Spinal cord (tissue), 10 donors: ENCODE measurements around the gene CP. TPM values are rescaled to one million over a fixed set of nuclear protein-coding genes. Genes with fewer than 3 reads are reported as not detected.

Experiments
- DNase-seq, 6 donors: peaks; one replicate each; pipeline versions ENCODE4 v3.0.0 to v3.0.0-alpha.2; 2013 to 2015; ENCODE audit warnings: low spot score in 6 of 6, low read depth in 4 of 6
- H3K27ac ChIP-seq: one replicate; pipeline ENCODE4 v1.5.1; 2013; ENCODE audit warnings: low read depth, low read length, control low read depth
- H3K27me3 ChIP-seq: one replicate; pipeline ENCODE4 v1.6.1; 2013; ENCODE audit warnings: low read length; ENCODE audit not compliant: control insufficient read depth, insufficient read depth
- H3K36me3 ChIP-seq: one replicate; pipeline ENCODE4 v1.6.1; 2013; ENCODE audit warnings: low read length; ENCODE audit not compliant: control insufficient read depth, insufficient read depth
- H3K4me1 ChIP-seq: one replicate; pipeline ENCODE4 v1.6.1; 2013; ENCODE audit warnings: low read length; ENCODE audit not compliant: control insufficient read depth, insufficient read depth
- H3K4me3 ChIP-seq: one replicate; pipeline ENCODE4 v1.5.1; 2013; ENCODE audit warnings: low read depth, low read length, control low read depth
- H3K9me3 ChIP-seq: one replicate; pipeline ENCODE4 v1.6.1; 2013; ENCODE audit warnings: low read length; ENCODE audit not compliant: control insufficient read depth, insufficient read depth
- WGBS: methylation state at CpG from one replicate; pipeline ENCODE4 v1.1.5; 2013; ENCODE audit warnings: missing lambda C conversion rate; ENCODE audit not compliant: insufficient coverage; 5-methylcytosine and 5-hydroxymethylcytosine counted together
- polyA plus RNA-seq, 2 donors: library from polyadenylated mRNA; unstranded; fragments of 120-200 nt; gene quantifications; one replicate each; pipeline ENCODE4 v1.2.1, GENCODE V29; 2013; ENCODE audit not compliant: insufficient read length in 2 of 2
- total RNA-seq, 2 donors: library from RNA; depleted of rRNA in 1 of 2; stranded (reverse); fragments of 120-200 nt in 1 of 2; fragments of >200 nt in 1 of 2; gene quantifications; one replicate each; pipeline versions ENCODE4 v1.2.3 to v1.2.4, GENCODE V29; 2013 to 2014
- donor health status: healthy.

CP gene
- total and polyA plus RNA-seq, 4 donors = 0.93 to 48.7 (median 1.5) TPM

DNA sequence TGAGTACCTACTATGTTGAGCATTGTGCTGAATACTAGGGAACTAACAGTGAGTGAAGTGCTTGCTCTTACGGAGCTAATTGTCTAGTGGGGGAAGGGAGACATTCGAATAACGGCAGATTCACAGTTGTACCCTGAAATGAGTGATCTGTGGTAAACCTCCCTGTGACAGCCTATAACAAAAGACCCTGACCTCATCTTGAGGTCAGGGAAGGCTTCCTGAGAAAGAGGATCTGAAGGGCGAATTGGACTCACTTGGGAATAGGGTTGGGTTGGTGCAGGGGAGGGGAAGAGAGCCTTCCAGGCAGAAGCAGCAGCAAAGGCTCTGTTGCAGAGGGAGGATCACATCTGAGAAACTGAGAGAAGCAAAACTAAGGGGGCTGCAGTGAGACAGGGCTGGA lies 78.9 kb downstream of the CP start:
- no peak for DNase-seq
- peaks cover 9% of the 10 kb centered on the region for H3K36me3 ChIP-seq
- H3K9me3 ChIP-seq = no peaks in the 10 kb centered on the region

DNA sequence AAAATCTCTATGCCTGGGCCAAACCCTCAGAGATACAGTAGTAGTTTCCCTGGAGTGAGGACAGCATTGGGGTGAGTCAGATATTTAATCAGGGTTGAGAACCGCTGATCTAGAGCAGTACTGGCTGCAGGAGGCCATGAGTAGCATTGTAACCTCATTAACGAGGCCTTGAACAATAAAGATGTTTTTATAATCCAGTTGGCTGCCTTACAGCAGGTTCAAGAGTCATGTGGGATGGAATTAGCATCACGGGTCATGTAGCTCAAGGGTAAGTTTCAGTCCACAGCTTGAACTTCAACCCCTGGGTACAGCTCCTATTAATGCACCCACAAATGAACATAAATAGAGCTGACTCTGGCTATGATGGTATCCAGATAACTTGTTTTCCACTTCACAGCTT lies 87.1 kb downstream of the CP start:
- WGBS = 63% methylated on average over 2 of the region's 3 CpGs
- H3K4me3 ChIP-seq = no peak overlapping the region
- DNase-seq = peak in 1 of 6 donors; percentile 32
- H3K9me3 ChIP-seq = no peaks in the 10 kb centered on the region
- peak overlapping the region; percentile 29 for H3K27ac ChIP-seq
- peaks cover 8% of the 10 kb centered on the region for H3K4me1 ChIP-seq
- no peaks in the 10 kb centered on the region for H3K36me3 ChIP-seq
- H3K27me3 ChIP-seq = no peaks in the 10 kb centered on the region

More for the DNA sequence above, 78.9 kb downstream of the CP start:
- Histone ChIP-seq H3K4me3 (no peak overlapping the region), H3K27ac (no peak overlapping the region), H3K27me3 (no peaks in the 10 kb centered on the region), H3K4me1 (no peaks in the 10 kb centered on the region)
- WGBS = 93% methylated on average over 2 of the region's 4 CpGs

DNA sequence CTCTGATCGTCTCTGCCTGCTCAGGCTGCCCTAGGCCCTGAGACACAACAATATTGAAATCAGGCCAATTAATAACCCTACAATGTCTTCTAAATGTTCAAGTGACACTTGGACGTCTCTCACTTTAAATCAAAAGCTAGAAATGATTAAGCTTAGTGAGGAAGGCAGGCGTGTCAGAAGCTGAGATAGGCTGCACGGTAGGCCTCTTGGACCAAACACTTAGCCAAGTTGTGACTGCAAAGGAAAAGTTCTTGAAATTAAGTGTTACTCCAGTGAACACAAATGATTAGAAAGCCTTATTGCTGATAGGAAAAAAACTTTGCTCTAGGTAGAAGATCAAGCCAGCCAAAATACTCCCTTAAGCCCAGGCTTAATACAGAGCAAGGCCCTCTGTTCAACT lies 90.0 kb downstream of the CP start:
- no peaks in the 10 kb centered on the region for H3K36me3 ChIP-seq
- 72% methylated on average over 4 of the region's 4 CpGs for WGBS
- no peaks in the 10 kb centered on the region for H3K9me3 ChIP-seq
- H3K27ac ChIP-seq = no peak overlapping the region
- no peak for DNase-seq
- peaks cover 8% of the 10 kb centered on the region for H3K4me1 ChIP-seq
- no peaks in the 10 kb centered on the region for H3K27me3 ChIP-seq
- no peak overlapping the region for H3K4me3 ChIP-seq

DNA sequence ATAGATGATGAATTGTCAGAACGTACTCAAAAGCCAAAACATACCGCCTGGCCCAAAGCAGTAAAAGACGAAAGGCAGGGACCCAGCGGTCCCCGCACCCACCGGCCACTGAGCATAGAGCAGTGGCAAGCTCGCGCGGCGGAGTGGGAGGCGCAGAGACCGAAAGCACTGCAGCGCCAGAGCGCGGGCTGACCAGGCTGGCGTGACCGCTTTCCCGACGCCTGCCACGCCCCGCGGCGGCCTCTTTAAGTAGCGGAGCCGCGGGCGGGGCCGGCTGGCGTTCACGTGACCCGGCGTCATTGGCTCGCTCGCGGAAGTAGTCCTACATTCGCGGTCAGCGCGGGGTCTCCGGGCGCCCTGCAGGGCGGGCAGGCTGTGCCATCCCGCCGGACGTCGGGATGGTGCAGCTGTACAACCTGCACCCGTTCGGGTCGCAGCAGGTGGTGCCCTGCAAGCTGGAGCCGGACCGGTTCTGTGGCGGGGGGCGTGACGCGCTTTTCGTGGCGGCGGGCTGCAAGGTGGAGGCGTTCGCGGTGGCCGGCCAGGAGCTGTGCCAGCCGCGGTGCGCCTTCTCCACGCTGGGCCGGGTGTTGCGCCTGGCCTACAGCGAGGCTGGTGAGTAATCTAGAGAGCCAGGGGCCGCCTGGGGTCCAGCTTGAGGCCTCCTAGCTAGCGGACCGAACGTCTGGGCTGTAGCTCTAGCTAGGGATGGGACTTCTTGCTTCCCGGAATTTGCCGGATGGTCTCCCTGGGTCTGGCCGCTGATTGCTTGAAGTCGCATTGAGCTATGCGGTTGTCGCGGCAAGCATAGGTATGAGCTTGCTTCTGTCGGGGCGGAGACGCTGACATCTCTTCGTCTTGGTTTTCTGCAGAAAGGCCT lies 92.1 kb downstream of the CP start, which contains the start of gene HPS3:
TSS of gene HPS3 (plus strand) at position 313 of the 880 bp plus-strand sequence. CDS start at position 399, 86 bp downstream.
- Histone ChIP-seq H3K36me3 (no peaks in the 10 kb centered on the region), H3K27me3 (no peaks in the 10 kb centered on the region), H3K4me3 (peak within 1 kb of the TSS; percentile 82), H3K4me1 (peaks cover 8% of the 10 kb centered on the region), H3K9me3 (no peaks in the 10 kb centered on the region), H3K27ac (peak within 1 kb of the TSS; percentile 81)
- peak; percentile 74 to 97 (median 82) for DNase-seq
- WGBS = under 1% methylated on average over 84 of the region's 84 CpGs

DNA sequence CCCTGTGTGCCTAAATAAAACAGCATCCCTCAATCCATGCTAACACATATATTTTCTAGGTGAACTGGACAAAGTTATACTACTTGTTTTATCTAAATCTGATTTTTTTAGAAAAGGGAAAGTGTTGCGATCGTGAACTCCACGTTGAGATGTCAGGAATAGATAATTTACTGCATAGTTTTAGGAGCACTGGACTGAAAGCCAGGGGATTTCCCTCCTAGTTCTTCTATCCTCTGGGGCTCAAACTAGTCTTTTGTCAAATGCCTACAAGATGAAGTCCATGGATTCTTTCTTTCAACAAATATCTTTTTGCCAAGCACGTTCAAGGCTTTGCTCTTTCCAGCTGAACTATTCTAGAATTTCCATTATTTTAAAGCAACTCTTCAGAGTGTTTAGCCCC lies 92.8 kb downstream of the CP start:
- H3K36me3 ChIP-seq = no peaks in the 10 kb centered on the region
- DNase-seq = no peak
- peaks cover 8% of the 10 kb centered on the region for H3K4me1 ChIP-seq
- no peaks in the 10 kb centered on the region for H3K9me3 ChIP-seq
- H3K27ac ChIP-seq = peak overlapping the region; percentile 81
- peak overlapping the region; percentile 82 for H3K4me3 ChIP-seq
- WGBS = 0% methylated on average over 1 of the region's 4 CpGs
- no peaks in the 10 kb centered on the region for H3K27me3 ChIP-seq

DNA sequence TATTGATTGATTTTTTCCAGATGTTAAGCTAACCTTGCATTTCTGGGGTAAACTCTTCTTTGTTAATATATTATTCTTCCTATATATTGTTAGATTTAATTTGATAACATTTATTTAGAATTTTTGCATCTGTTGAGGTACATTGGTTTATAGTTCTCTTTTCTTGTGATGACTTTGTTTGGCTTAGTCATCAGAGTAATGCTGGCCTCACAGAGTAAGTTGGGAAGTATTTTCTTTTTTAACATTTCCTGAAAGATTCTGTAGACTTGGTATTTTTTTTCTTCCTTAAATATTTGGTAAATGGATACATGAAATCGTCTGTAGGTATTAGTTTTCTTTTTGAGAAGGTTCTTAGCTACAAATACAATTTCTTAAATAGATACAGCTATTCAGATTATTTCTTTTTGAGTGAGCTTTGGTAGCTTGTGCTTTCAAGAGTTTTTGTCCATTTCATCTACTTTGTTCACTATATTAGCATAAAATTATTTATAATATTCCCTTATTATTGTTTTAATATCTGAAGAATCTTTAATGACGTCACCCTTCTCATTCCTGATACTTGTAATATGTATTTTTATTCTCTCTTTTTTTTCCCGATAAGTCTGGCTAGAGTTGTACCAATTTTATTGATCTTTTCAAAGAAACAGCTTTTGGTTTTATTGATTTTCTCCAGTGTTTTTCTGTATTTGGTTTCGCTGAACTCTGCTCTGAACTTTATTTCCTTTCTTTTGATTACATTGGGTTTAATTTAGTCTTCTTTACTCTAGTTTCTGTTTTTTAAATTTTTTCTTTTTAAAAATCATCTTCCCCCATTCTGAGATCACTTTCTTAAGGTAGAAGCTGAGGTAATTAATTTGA lies 98.7 kb downstream of the CP start:
- Histone ChIP-seq H3K36me3 (no peaks in the 10 kb centered on the region), H3K4me3 (no peak overlapping the region), H3K27me3 (no peaks in the 10 kb centered on the region), H3K4me1 (no peaks in the 10 kb centered on the region), H3K27ac (no peak overlapping the region), H3K9me3 (no peaks in the 10 kb centered on the region)
- DNase-seq = no peak
- WGBS = no CpG with 5 or more reads among the region's 4 CpGs

Other genes starting within 250 kb of the CP start
- gene GYG1, start 230.3 kb downstream of the CP start, total RNA-seq = 10 to 100 TPM; 27.1 to 53.4 TPM
- 10 to 100 TPM; 48.9 to 54.3 TPM for gene GYG1, start 230.3 kb downstream of the CP start, polyA plus RNA-seq
- gene HLTF, start 135.3 kb downstream of the CP start, total RNA-seq = 10 to 100 TPM; 66.7 to 87.7 TPM
- 10 to 100 TPM; 35.6 to 45.6 TPM for gene HLTF, start 135.3 kb downstream of the CP start, polyA plus RNA-seq
- 10 to 100 TPM; 22.9 to 28.1 TPM for gene HPS3, start 92.2 kb downstream of the CP start, total RNA-seq
- 10 to 100 TPM; 21.6 to 28.5 TPM for gene HPS3, start 92.2 kb downstream of the CP start, polyA plus RNA-seq
- 10 to 100 TPM; 12.4 to 17.1 TPM for gene TM4SF18, start 111.8 kb upstream of the CP start, total RNA-seq
- gene TM4SF18, start 111.8 kb upstream of the CP start, polyA plus RNA-seq = 1 to 10 TPM; 8.1 to 9.8 TPM
- gene TM4SF1, start 155.8 kb upstream of the CP start, total RNA-seq = 100 to 1,000 TPM; 106 to 110 TPM
- gene TM4SF1, start 155.8 kb upstream of the CP start, polyA plus RNA-seq = 10 to 100 TPM; 18.5 to 39.4 TPM